Activated naive CD8-positive, alpha-beta T cell treated with anti-CD3 and anti-CD28 coated beads for 36 hours (primary cell): ENCODE measurements around the gene DNAJC17. TPM values are rescaled to one million over a fixed set of nuclear protein-coding genes. Genes with fewer than 3 reads are reported as not detected.

ENCODE experiments used
- DNase-seq: peaks from one replicate; pipeline ENCODE4 v3.0.0; 2021
- H3K27ac Mint-ChIP-seq: one replicate; pipeline ENCODE4 v1.8.0; 2022; ENCODE audit warnings: mild to moderate bottlenecking, moderate library complexity, mixed read lengths
- H3K27me3 Mint-ChIP-seq: one replicate; pipeline ENCODE4 v1.8.0; 2022; ENCODE audit warnings: mild to moderate bottlenecking, mixed read lengths
- H3K36me3 Mint-ChIP-seq: one replicate; pipeline ENCODE4 v1.8.0; 2021; ENCODE audit warnings: mild to moderate bottlenecking, mixed read lengths
- H3K4me1 Mint-ChIP-seq: one replicate; pipeline ENCODE4 v1.8.0; 2021; ENCODE audit warnings: mixed read lengths
- H3K4me3 Mint-ChIP-seq: one replicate; pipeline ENCODE4 v1.8.0; 2022; ENCODE audit warnings: mild to moderate bottlenecking, moderate library complexity, mixed read lengths
- H3K9me3 Mint-ChIP-seq: one replicate; pipeline ENCODE4 v1.8.0; 2022; ENCODE audit warnings: mixed read lengths
- total RNA-seq, 2 experiments: library from RNA; stranded (reverse); gene quantifications; one replicate each; pipeline ENCODE4 v1.2.3, GENCODE V29; 2021

The DNAJC17 gene
- total RNA-seq, 2 experiments from 2014 or later, result 39.8 to 41.7 TPM

- Mint-ChIP-seq H3K4me1 (peaks cover 21% of the 10 kb centered on the region), H3K4me3 (peak overlapping the region; percentile 11), H3K36me3 (peaks cover 26% of the 10 kb centered on the region), H3K9me3 (no peaks in the 10 kb centered on the region), H3K27me3 (no peaks in the 10 kb centered on the region), H3K27ac (peak overlapping the region; percentile 57)
- DNase-seq, result no peak
These were observed 84.9 kb downstream of the DNAJC17 start for GRCh38 chr15:40722354-40722753.

- DNase-seq, result no peak
- peak overlapping the region; percentile 57 for H3K27ac Mint-ChIP-seq
- H3K4me1 Mint-ChIP-seq, result peaks cover 21% of the 10 kb centered on the region
- H3K4me3 Mint-ChIP-seq, result no peak overlapping the region
- no peaks in the 10 kb centered on the region for H3K27me3 Mint-ChIP-seq
- no peaks in the 10 kb centered on the region for H3K9me3 Mint-ChIP-seq
- peaks cover 23% of the 10 kb centered on the region for H3K36me3 Mint-ChIP-seq
These were observed 85.6 kb downstream of the DNAJC17 start for GRCh38 chr15:40721701-40722100.

GRCh38 chr15:40716165-40716564 is 91.1 kb downstream of the DNAJC17 start:
- Mint-ChIP-seq H3K36me3 (peaks cover 32% of the 10 kb centered on the region), H3K27me3 (no peaks in the 10 kb centered on the region), H3K4me1 (no peaks in the 10 kb centered on the region), H3K4me3 (no peak overlapping the region), H3K27ac (no peak overlapping the region), H3K9me3 (no peaks in the 10 kb centered on the region)
- DNase-seq, result no peak

Other genes with a start within 250 kb of the DNAJC17 start
- 10 to 100 TPM; 21.3 to 27.3 TPM for gene CCDC32, start 242.4 kb downstream of the DNAJC17 start, total RNA-seq
- 10 to 100 TPM; 22.9 to 26.1 TPM for gene RPUSD2, start 238.2 kb downstream of the DNAJC17 start, total RNA-seq
- gene KNL1, start 213.2 kb downstream of the DNAJC17 start, total RNA-seq, result 10 to 100 TPM; 23.8 to 24.5 TPM
- 10 to 100 TPM; 67.7 to 69.6 TPM for gene RAD51, start 112.3 kb downstream of the DNAJC17 start, total RNA-seq
- gene RMDN3, start 52.2 kb downstream of the DNAJC17 start, total RNA-seq, result 10 to 100 TPM; 32.0 to 32.4 TPM
- gene GCHFR, start 43.4 kb downstream of the DNAJC17 start, total RNA-seq, result 10 to 100 TPM; 35.2 to 35.9 TPM
- gene C15orf62, start 37.5 kb downstream of the DNAJC17 start, total RNA-seq, result under 1 TPM; 0.43 to 0.50 TPM
- 10 to 100 TPM; 20.1 to 20.8 TPM for gene ZFYVE19, start 384 bp downstream of the DNAJC17 start, total RNA-seq
- not detected for gene PPP1R14D, start 21.2 kb upstream of the DNAJC17 start, total RNA-seq
- 1 to 10 TPM; 3.4 to 3.5 TPM for gene SPINT1, start 36.6 kb upstream of the DNAJC17 start, total RNA-seq
- gene RHOV, start 66.8 kb upstream of the DNAJC17 start, total RNA-seq, result under 1 TPM; 0.45 to 0.50 TPM
- 10 to 100 TPM; 12.1 to 13.2 TPM for gene VPS18, start 87.0 kb upstream of the DNAJC17 start, total RNA-seq
- gene DLL4, start 121.9 kb upstream of the DNAJC17 start, total RNA-seq, result not detected
- 10 to 100 TPM; 43.9 to 45.8 TPM for gene CHAC1, start 146.0 kb upstream of the DNAJC17 start, total RNA-seq